Measurements from ENCODE around the gene TMEM200B. TPM values are rescaled to one million over a fixed set of nuclear protein-coding genes. Genes with fewer than 3 reads are reported as not detected.
"Not testable (repeated sequence)": the region's sequence is repeated elsewhere in the genome, so short reads cannot be mapped to it uniquely, and the experiment has no call there.

TMEM200B gene
- total RNA-seq, 1 experiment from 2014 or later: 5.2 TPM

DNA sequence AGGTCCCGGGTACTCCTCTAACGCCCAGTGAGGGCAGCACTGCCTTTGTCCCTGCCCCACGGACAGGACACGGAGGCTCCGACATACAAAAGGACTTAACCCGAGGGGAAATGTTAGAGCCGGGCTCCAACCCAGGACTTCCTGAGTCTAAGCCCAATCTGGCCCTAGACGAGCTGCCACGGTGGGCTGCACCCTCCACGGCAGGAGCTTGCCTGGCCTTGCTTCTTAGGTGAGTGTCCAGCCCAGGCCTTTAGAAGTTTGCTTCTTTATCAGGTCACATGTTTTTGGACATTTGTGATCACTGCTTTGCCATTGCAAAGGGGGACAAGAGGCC lies 11.0 kb upstream of the TMEM200B start:
- DNase-seq (ENCODE audit: low read depth): no peak

- DNase-seq (ENCODE audit: low read depth): no peak
These were observed 10.4 kb upstream of the TMEM200B start for GRCh38 chr1:29133861-29134694.

- DNase-seq (ENCODE audit: low read depth): not testable (repeated sequence)
These were observed 7.4 kb upstream of the TMEM200B start for GRCh38 chr1:29131056-29131455.

DNA sequence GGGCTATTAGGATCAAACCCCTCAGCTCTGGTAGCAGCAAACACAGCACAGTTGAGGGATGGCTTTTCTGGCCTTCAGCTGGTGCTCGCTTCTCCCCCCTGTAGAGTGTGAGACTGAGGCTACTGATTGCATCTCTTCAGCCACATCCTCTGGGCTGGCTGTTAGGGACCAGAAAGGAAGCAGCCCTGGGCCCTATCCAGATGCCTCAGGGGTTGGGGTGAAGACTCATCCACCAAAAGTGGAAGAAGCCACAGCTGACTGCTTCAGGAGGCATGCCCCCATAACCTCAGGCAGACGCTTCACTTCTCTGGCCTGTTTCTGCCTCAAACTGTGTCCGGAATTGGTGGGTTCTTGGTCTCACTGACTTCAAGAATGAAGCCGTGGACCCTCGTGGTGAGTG lies 6.2 kb upstream of the TMEM200B start:
- DNase-seq (ENCODE audit: low read depth): peak; percentile 75

- no peak for DNase-seq (ENCODE audit: low read depth)
These were observed 5.0 kb upstream of the TMEM200B start for GRCh38 chr1:29128739-29129138.

DNA sequence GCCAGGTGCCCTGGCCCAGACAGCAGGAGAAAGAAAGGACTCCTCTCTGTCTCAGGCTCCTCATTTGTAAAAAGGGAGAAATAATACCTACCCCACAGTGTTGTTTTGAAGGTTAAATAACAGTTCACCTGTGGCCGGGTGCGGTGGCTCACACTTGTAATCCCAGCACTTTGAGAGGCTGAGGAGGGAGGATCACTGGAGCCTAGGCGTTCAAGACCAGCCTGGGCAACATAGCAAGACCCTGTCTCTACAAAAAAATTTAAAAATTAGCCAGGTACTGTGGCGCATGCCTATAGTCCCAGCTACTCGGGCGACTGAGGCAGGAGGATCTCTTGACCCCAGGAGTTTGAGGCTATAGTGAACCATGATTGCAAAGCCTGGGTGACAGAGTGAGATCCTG lies 2.5 kb upstream of the TMEM200B start:
- no peak for DNase-seq (ENCODE audit: low read depth)

DNA sequence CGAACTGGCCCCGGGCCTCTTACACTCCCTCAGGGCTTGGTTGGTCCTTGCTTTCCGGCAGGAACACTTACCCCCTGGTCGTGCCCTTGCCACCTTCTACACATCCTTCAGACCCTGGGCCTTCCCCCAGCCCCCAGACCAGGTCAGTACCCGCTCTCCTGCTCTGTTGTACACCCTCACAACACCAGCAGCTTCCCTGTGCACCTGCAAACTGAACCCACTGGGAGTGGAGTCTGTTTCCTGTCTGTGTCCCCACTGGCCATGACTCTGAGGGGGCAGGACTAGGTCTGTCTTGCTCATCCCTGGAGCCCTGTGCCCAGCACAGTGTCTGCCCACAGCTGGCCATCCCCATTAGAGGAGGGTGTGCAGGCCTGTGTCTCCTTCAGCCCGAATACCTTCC lies 2.1 kb upstream of the TMEM200B start:
- DNase-seq (ENCODE audit: low read depth): no peak

DNA sequence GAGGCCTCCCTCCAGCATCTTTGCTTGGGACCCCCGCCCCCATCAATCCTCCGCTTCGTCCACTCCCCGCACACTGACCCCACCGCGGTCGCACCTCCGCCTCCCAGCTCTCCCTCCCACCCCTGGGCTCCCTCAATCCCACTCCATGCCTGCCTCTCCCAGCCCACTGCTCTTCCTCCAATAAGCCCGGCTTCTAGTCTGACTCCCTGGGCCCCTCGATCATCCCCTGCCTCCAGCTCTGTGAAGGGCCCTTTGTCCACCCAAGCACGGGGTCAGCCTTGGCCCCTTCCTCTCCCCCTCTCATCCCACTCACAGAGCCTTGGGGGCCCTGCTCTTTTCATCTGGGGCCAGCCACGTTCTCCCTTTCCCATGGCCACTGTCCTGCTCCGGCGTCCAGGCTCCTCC lies 1.5 kb upstream of the TMEM200B start:
- DNase-seq (ENCODE audit: low read depth): no peak

- DNase-seq (ENCODE audit: low read depth): peak; percentile 70
These were observed 898 bp upstream of the TMEM200B start for GRCh38 chr1:29124366-29125236.

DNA sequence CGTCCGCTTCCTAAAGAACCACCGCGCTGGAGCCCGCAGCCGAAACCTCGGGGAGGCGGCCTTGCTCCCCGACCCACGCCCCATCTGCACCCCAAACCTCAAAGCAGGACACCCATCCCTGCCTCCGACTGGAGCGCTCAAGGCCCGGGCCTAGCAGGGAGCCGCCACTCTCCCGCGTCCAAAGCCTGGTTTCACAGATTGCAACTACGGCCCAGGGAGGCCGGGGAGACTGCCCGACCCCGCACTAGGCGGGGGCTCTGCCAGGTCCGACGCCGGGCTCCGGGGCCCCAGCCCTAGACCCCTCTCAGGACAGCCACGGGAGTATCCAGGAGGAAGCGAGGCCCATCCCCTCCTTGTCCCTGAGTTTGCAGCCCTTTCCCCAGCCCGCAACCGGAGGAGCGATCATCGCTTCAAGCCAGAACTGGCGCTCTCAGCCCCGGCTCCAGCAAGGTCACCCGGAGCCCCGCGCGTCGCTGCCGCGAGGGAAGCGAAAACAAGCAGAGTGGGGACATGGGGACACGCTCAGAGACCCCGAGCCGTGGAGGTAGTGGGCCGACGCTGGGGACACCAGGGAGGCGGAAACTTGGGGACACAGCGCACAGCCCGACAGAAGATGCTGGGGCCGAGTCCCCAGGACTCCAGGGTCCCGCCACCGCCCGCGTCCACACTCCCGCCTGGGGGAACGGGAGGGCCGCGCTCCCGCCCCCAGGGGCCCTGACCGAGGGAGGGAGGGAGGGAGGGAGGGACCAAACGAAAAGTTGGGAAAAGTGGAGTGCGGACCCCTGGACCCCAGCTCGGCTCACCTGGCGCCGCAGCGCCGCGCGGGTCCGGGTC lies 433 bp downstream of the TMEM200B start:
- peak; percentile 21 for DNase-seq (ENCODE audit: low read depth)

GRCh38 chr1:29122682-29123052 lies 1.0 kb downstream of the TMEM200B start:
- DNase-seq (ENCODE audit: low read depth): peak; percentile 88

GRCh38 chr1:29121936-29122681 lies 1.6 kb downstream of the TMEM200B start:
- peak; percentile 26 for DNase-seq (ENCODE audit: low read depth)

GRCh38 chr1:29121516-29121935 lies 2.2 kb downstream of the TMEM200B start:
- DNase-seq (ENCODE audit: low read depth): no peak

- DNase-seq (ENCODE audit: low read depth): peak; percentile 15
These were observed 2.7 kb downstream of the TMEM200B start for GRCh38 chr1:29120947-29121485.

DNA sequence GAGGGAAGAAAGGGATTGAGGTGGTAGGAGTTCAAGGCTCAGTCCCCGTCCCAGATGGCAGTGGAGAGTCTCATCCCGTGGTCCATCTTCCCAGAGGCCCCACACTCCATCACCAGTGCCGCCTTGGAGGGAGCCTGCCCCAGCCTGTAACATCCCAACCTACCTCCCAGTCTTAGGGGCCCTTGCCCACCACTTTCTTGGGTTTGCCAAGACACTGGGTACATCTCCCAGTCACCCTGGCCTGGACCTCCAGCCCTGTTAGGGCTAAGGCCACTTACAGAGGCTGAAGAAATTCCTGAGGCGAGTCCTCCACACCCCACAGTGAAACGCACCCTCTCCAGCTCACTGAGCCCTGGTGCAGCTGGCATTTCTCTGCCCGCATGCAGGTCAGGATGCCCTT lies 3.3 kb downstream of the TMEM200B start:
- DNase-seq (ENCODE audit: low read depth): no peak

GRCh38 chr1:29119121-29119929 lies 4.4 kb downstream of the TMEM200B start:
- no peak for DNase-seq (ENCODE audit: low read depth)

DNA sequence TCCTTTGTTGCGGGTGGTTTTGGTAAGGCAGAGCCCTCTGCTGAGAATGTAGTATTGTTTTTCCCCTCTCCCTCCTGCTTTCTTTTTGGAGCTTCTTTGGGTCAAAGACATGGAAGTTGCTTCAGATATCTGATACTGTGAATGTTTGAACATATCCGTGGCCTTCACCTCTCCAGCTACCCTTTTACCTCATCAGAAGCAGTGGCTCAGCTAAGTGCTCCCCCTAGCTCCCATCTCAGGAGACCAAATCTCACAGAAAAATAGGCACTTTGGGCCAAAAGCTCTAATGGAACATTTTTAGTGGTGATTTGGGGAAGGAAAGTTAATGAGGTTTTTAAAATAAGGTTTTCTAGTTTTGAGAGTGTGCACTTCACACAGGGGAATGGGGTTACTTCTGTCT lies 6.3 kb downstream of the TMEM200B start:
- no peak for DNase-seq (ENCODE audit: low read depth)

- DNase-seq (ENCODE audit: low read depth): no peak
These were observed 9.0 kb downstream of the TMEM200B start for GRCh38 chr1:29114654-29115053.

DNA sequence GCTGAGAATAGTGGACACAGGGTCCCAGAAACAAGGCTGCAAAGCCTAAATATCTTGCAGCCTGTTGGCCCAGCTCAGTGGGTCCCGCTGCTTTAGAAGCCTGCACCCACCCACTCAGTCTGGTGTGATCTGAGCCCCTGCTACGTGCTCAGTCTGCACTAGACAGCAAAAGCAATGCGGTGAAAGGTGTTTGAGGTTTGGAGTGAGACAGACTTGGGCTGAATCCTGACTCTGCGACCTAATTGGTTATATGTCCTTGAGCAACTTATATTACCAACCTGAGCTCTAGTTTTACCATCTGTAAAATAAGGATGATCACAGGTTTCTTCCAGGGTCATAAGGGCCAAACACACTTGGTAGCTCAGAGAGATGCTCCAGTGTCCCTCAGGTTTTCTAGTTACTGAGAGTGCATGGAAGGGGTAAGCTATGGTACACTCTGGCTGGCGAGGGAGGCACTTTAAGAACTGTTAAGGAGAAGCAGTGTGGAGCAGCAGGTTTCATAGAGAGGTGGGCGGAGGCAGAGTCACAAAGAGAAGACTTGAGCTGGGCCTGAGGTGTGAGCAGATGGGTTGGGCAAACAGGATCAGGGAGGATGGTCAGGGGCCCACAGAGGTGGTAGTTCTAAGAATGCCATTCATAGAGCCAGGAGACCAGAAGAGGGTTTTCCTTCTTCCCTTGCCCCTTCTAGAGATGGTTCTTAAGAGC lies 10.1 kb downstream of the TMEM200B start:
- DNase-seq (ENCODE audit: low read depth): no peak
